ENCODE results near the gene GSTM3.
"Not testable (repeated sequence)": the region's sequence is repeated elsewhere in the genome, so short reads cannot be mapped to it uniquely, and the experiment has no call there.

GSTM3 gene

DNA sequence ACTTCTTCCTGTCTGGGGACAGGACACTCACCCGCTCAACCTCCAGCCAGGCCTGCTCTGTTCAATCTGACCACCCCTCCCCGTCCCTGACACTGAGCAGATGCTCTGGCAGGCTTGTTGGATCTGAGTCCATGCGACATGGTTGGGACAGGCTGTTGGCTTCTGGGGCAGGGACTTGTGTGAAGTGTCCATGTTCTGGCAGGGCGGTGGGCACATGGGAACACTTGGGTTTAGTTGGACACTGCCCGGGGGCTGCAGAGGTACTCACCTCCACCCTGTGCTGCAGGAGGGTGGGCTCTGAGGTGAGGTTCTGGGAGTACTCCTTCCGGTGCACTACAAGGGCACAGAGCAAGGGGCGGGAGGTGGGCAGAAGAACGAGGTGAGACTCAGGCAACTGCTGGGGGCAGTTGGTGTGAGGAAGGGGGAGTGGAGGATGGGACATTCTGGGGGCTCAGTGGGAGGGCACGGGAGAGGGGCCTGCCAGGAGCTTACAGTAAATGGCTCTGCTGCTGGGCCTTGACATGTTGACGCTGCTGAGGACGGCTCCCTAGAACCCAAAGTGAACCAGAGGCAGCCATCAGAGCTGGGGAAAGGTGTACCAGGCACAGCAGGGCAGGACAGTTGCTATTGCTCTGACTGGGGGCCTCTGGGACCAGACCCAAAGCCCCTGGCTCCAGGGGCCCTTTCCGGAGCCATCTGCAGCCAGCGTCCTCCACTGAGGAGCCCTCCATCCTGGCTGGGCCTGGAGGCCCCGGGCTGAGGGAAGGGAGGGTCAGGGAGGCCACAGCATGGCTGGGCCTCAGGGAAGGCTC, 20.6 kb upstream of the GSTM3 start:
- DNase-seq: no peak

DNA sequence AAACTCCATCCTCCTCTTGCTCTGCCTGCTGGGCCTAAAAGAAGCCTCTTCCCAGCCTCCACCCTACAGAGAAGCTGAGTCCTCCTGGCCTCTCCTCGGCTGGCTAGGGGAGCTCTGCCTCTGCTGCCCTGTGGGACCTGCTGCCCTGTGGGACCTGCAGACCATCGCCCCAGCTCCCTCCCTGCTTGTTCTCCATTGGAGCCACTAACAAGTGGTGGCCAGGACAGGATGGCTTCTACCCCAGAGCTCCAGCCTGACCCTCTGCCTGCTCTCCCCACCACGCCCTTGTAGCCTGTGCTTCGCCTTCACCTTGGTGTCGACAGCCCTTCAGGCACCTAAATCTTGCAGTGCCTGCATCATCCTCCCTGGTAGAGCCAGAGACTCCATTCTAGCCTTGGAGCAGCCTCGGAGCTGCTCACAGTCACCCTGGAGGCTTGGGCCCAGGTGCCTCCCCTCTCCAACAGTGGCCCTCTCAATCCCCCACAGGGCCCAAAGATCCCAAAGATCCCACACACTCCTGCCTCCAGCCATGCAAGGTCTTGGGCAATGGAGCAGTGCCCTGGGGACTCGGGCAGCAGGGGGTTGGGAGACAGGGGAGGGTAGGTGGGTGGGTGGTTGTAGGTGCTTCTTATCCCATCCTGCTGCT, 19.9 kb upstream of the GSTM3 start:
- no peak for DNase-seq

DNA sequence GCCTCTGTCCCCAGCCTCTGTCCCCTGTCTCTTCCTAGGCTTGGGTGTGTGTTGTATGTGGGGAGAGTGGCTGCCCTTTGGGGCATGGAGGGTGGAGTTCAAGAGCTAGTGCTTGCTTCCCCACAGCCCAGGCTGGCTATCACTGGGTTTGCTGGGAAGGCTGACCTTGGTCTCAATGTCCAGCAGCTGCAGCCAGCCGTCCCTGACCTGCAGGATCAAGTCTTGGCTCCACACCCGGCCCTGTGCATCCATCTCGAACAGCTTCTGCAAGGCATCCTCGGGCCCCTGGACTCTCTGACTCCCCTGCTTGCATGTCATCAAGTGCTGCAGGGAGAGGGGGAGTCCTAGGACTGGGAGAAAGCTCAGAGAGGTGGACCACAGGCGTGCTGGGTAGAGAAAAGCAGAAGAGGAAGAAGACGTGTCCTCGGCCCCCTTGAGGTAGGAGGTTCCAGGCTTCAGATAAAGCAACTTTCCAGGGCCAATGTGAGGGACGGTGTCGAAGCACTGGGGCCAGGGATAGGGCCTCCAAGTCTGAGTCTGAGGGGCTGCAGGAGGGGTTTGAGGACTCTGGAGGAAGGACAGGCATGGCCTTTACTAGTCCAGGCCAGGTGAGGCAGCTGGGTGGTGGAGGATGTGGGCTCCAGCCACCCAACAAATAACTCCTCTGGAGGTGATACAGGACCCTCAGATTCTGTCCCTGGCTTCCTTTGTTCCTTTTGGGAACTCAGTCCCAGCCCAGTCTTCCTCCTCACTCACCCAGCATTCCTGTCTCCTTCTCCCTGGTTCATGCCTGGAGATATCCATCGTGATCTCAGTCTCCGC, 18.9 kb upstream of the GSTM3 start:
- no peak for DNase-seq

DNA sequence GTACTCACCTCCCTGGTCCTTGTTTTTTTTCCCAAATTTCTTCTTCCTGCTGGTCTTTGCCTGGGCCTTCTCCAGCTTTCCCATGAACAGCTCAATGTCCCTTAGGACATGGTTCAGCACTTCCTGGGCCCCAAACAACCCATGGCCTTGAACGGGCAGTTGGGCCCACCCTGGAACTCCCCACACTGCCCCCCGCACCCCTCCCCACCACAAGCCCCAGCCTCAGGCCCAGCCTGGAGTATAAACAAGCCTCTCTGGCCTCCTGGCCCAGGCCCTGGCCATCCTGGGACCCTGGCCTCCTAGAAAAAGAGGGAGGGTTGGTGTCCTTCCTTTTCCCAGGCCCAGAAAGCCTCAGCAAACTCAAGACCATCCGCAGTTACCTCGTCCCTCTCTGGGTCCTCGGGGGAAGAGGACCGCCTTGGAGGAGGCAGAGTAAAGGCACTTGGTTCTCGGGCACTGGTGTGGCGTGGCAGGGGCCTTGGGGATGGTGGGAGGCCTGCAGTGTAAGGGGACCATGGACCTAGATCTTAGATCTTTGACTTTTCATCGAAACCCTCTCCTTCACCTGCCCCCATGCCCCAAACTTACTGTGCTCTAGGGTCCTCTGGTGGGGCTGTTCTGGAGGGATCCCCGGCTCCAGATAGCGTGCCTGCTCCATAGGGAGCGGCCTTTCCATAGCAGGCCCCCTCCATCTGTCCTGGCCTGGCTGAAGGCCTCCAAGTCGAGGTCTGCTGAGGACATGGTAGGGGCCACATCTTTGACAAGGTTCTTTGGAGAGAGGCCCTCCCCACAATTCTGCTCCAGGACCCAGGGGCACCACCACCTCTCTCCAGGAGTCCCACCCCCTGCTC, 17.3 kb upstream of the GSTM3 start:
- DNase-seq: no peak

DNA sequence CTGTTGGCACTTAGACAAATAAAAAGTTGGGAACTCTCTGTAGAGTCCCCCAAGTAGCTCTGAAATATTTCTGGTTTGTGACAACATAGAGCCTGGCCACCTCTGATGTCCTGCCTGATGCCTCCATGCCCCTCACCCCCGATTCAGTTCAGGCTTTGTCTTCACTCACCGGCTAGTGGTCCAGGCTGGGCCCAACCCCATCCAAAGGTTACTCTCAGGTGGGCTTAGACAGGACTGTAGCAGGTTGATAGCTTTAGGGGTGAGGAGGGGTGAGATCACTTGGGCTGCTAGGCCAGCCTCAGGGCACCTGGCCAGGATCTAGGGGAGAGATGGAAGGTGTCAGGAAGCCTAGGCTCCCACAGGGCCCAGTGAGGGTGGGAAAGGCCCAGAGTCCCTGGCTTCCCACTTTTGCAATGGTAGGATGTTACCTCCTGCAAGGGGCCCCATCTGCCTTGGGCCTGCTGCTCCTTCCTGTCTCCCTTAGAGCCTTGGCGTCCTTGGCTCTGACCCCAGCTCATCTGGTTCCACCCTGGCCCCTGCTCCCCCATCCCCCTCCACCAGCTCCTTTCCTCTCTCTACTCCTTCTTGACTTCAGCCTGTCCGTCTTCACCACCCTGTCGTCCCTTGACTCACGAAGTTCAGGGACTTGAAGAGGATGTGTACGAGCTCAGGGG, 16.1 kb upstream of the GSTM3 start:
- no peak for DNase-seq

DNA sequence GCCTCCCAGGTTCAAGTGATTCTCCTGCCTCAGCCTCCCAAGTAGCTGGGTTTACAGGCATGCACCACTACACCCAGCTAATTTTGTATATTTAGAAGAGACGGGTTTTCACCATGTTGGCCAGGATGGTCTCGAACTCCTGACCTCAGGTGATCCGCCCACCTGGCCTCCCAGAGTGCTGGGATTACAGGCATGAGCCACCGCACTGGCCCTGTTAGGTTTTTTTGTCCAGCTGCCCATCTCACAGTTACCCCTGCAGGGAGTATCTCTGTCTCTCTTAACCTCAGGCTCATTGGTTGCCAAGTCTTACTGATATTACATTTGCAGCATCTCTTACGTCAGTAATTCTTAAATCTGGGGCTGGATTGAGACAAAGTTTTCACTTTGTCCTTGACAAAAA, 15.5 kb upstream of the GSTM3 start:
- not testable (repeated sequence) for DNase-seq

DNA sequence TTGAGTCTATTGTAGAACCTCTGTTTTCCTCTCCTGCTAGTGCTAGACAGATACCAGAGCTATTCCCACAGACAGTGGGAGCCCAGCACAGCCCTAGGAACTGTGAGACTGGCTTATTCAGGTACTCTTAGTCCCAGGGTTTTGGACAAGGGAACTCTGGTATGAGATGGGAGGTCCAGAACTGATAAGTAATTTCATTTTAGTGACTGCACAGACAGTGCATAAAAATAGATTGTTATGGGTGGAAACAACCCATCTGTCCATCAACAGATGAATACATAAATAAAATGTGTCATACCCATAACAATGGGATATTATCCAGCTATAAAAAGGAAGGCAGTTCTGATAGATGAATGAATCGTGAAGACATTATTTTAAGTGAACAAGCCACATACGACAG, 13.9 kb upstream of the GSTM3 start:
- DNase-seq: no peak

DNA sequence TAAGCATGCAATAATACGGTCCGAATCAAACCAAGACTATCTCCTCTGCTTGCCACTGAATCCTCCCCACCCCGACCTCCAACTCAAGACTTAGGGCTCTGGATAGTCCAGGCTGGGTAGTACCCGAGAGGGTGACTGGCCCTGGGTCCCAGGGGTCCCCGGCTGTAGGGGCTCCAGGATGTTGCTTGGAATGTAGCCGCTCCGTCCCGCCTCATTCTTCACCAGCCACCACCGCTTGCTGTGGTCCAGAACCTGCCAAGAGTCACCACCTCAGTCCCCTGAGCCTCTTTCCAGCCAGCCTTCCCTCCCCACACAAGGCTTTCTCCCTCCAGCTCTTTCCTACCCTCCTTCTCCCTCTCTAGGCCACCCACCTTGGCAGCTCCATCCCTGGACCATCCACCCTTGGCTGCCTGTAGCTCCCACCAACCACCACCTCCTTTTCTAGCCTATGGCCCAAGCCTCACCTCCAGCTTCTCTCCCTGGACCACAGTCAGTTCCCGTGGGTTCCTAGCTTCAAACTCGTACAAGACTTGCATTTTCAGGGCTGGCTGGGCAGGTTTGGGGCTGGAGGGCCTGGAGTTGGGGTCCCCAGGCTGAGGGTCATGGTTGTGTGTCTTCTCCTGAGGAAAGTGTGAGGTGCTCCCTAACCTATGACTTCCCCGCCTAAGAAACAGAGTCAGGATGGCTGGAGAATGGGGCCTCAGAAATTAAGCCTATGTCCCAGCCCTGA, 10.9 kb upstream of the GSTM3 start:
- no peak for DNase-seq

DNA sequence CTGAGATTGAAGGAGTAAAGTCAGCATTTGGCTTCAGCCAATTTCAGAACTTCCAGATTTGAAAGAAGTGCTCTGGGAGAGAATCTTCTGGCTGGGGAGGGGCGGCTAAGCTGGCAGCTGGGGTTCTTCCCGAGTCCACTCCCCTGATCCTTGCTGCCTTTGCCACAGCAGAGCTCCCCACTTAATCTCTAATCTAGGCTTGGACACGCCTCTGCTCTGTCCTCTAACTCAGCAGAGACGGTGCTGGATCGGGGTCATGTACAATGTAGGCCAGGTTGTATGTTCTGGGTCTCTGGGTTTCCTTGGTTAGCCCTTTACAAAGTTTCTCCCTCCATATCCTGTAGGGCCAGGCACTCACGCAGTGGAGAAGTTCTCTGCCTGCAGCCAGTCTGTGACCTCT, 10.1 kb upstream of the GSTM3 start:
- DNase-seq: no peak

DNA sequence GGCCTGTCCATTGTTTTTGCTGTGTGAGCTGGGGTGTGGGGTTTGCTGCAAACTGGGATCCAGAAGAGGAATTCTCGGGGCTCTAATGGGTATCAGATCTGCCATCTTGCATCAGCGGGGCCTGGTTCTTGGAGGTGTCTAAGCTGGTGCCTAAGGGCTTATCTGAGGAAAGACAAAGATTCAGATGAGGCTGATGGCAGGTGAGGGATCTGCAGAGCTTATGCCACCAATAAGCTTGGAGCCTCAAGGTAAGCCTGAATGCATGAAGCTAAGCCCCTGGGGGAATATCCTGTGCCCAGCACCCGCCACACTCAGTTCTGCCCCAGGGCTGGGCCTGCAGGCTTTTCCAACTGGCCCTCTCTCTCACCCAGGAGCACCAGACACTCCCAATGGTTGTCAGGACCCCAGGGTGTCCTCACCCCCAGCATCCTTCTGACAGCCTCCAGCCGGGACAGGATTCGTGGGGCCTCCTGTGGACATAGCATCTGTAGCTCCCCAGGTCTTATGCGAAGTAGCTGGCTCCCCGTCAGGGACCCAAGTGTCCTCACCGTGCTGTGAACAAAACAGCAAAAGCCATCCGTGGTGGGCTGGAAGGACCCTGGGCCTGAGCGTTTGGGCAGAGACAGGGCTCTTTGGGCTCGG, 9.5 kb upstream of the GSTM3 start:
- DNase-seq: no peak

DNA sequence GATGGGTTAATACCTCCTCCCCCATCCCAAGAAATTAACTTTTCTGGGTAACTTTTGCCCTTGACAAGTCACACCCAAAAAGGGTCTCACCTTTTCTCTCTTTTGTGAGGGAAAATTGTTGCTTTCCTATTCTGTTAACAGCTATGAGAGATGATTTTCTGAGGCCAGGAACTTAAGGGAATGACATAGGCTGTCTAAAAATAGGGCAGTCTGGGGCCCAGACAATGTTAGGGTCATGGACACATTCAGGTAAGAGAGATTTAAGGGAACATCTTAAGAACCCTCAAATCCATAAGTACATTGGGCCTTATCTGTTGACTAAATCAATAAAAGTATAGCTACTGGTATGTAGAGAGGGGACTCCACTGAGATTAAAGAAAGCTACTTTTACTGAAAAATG, 8.4 kb upstream of the GSTM3 start:
- DNase-seq: no peak

DNA sequence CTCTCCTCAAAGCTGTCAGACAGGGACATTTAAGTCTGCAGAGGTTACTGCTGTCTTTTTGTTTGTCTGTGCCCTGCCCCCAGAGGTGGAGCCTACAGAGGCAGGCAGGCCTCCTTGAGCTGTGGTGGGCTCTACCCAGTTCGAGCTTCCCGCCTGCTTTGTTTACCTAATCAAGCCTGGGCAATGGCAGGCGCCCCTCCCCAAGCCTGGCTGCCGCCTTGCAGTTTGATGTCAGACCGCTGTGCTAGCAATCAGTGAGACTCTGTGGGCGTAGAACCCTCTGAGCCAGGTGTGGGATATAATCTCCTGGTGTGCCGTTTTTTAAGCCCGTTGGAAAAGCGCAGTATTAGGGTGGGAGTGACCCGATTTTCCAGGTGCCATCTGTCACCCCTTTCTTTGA, 7.5 kb upstream of the GSTM3 start:
- DNase-seq: not testable (repeated sequence)

DNA sequence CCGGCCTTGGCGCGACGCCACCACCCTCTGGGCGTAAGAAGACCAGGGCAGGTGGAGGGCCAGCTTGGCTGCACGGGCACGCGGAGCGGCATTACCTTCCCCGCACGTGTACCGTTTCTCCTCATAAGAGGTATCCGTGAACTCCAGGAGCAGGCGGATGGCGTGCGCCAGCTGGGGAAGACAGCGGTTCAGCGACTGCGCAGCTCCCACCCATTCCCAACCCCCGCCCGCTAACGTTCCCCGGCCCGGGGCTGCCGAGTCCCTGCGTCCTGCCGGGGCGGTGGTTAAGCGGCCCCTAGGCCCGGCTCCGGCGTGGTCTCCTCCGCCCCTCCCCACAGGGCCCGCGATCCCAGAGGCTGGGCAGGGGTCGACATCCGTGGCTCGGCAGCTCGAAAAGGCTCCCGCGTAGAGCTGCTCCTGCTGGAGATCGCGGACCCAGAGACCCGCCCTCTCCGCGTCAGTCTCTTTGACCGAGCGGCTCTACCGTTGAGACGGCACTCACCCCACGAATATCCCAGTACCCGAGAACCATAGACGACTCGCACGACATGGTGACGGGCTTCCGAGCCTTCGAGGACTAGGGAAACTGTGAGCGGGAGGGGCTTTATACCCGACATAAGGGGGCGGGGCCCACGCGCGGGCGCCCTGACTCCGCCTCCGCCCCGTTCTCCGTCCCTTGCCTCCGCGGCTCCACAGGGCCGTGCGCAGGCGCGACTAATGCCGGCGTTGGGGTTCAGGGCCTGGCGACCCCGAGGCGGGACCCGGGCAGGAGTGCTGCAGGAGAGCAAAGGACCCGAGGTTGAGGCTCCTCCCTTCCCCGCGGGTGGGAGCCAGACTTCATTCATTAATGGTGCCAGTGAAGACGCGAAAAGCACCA, 862 bp downstream of the GSTM3 start:
- peak; percentile 81 for DNase-seq

DNA sequence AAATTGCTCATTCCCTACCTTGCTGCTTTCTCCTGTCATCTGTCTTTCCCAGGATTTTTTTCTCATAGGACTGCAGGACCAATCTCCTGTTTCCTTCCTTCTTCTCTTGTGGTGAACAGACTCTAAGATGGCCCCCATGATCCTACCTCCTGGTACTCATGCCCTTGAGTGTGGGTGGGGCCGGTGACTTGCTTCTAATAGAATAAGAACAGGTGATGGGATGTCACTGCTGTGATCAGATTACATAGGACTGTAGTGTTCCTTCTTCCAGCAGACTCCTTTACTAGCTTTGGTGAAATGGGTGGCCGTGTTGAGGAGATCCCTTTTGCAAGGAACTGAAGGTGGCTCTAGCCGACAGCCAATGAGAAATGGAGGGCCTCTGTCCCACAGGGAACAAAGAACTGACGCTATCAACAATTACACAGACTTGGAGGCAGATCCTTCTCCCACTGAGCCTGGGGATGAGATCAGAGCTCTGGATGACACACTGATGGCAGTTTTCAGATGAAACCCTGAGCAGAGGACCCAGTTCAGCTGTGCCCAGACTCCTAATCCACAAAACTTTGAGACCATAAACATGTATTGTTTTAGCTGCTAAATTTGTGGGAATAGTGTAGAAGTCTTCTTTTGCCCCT, 7.5 kb downstream of the GSTM3 start:
- DNase-seq: no peak

DNA sequence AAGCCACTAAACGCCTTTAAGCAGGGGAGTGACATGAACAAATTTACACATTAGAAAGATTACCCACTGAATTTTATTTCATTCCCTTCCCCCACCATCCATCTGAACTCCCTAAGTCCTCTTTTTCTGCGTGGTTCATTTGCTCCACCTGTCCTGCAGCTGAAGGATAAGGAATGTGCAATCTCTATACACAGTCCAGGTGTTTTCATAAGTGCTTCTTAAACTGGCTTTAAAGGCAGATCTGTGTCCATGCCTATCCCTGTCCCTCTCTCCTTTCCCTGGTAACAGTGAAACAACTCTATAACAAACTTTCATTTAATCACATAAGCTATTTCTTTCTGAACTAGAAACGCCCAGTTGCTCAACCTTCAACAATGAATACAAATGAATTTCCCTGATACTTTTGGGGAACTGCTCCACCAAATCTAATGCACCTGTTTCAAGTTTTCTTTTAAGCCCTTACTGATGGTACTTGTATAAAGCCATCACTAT, 8.4 kb downstream of the GSTM3 start:
- no peak for DNase-seq

DNA sequence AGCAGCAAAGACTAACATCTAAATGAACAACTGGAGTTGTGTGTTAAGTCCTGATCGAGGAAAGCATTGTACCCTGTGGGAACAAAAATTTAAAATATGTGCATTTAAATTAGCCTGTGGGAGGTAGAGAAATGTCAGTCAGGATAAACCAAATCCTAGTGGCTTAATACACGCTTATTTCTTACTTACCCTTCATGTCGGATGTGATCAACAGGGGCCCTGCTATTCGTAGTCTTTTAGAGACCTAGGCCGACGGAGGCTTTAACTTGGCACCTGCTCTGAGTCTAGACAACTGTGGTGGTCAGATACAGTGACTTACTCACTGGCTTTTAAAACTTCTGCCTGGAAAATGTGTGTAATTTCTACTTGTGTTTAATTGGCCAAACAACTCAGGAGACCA, 10.2 kb downstream of the GSTM3 start:
- DNase-seq: no peak

DNA sequence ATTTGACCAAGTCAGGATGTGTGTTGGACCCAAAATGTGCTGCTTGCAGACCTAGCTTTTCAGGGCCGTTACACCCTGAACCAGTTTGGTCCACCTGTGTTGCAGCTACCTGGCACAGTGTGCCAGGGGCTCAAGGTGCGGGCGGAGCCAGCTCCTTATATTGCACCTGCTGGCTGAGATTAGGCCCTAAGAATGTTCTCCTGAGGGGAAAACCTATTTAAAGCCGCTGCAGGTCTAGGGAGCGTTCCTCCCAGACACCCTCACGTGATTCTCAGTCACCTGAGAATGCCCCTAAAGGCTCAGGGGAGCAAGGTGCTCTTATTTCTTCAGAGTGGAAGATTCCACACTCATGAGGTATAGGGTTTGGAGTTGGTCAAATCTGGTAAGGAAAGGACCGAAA, 12.0 kb downstream of the GSTM3 start:
- no peak for DNase-seq

DNA sequence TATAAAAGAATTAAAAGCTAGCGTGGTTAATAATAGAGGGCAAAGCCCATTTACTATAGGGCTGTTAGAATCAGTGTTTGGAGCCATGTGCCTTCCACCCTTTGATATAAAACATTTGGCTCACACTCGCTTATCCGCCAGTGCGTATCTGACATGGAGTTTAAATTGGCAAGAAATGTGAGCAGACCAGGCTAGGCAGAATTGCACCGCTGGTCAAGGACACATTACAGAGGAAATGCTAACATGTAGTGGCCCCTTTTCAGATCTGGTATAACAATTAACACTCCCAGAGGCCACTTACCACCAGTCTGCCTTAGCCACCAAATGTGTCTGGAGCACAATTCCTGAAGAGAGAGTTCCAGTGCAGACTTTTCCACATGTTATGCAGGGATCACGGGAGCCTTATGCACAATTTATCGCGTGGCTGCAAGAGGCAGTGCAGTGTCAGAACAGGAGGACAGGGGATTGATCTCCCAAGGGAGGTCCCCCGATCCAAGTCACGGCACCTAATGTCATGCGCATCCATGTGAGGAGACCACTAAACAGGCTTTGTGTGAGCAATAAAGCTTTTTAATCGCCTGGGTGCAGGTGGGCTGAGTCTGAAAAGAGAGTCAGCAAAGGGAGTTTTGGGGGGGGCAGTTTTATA, 14.0 kb downstream of the GSTM3 start:
- no peak for DNase-seq

DNA sequence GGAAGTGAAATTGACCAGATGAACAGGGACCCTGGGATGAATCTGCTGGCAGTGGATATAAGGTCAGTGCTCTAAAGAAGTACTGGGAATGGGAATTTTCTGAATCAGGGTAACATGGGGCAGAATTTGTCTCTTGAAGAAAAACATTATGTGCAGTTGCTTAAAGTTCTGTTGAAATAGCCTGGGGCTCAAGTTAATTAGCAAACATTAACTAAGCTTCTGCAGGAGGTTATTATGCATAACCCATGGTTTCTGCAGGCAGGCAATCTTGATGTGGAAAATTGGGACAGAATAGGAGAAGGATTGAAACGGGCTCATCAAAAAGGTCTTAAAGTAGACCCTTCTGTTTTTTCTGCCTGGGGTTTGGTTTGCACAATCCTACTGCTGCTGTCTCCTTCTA, 14.8 kb downstream of the GSTM3 start:
- no peak for DNase-seq

Data from NCI-H1092 treated with DMSO at 0.1 percent for 48 hours (cell line).